Liver (tissue), 9 donors: ENCODE data around the gene TMEM273. TPM values are rescaled to one million over a fixed set of nuclear protein-coding genes. Genes with fewer than 3 reads are reported as not detected.

Experiments used
- DNase-seq: peaks from one replicate; pipeline ENCODE4 v3.0.0-alpha.2; 2017; ENCODE audit warnings: low spot score
- H3K27ac ChIP-seq, 2 donors: one replicate each; pipeline ENCODE4 v1.7.0; 2013; ENCODE audit warnings: inconsistent platforms in 2 of 2, low read length in 2 of 2, control low read depth in 1 of 2, low read depth in 1 of 2, mild to moderate bottlenecking in 1 of 2
- H3K27me3 ChIP-seq, 4 donors: one replicate each; pipeline versions ENCODE4 v1.6.1 to v1.7.0; 2013; ENCODE audit warnings: low read length in 3 of 4, inconsistent platforms in 1 of 4, mild to moderate bottlenecking in 1 of 4, moderate library complexity in 1 of 4; ENCODE audit not compliant: control insufficient read depth in 4 of 4, insufficient read depth in 4 of 4
- H3K36me3 ChIP-seq, 4 donors: one replicate each; pipeline versions ENCODE4 v1.6.1 to v1.7.0; 2013; ENCODE audit warnings: low read length in 3 of 4, mild to moderate bottlenecking in 3 of 4, low read depth in 1 of 4, moderate library complexity in 1 of 4; ENCODE audit not compliant: control insufficient read depth in 4 of 4, insufficient read depth in 3 of 4
- H3K4me1 ChIP-seq, 4 donors: one replicate each; pipeline versions ENCODE4 v1.6.1 to v1.7.0; 2013; ENCODE audit warnings: low read length in 3 of 4, mild to moderate bottlenecking in 3 of 4, moderate library complexity in 1 of 4; ENCODE audit not compliant: control insufficient read depth in 4 of 4, insufficient read depth in 4 of 4
- H3K4me3 ChIP-seq, 3 donors: one replicate each; pipeline versions ENCODE4 v1.6.1 to v1.7.0; 2013; ENCODE audit warnings: low read length in 3 of 3, control low read depth in 1 of 3, low read depth in 1 of 3, mild to moderate bottlenecking in 1 of 3
- H3K9ac ChIP-seq, 2 donors: one replicate each; pipeline ENCODE4 v1.7.0; 2013; ENCODE audit warnings: low read length in 2 of 2, mild to moderate bottlenecking in 2 of 2, moderate library complexity in 2 of 2, control low read depth in 1 of 2, low read depth in 1 of 2
- H3K9me3 ChIP-seq, 4 donors: one replicate each; pipeline versions ENCODE4 v1.6.1 to v1.7.0; 2013; ENCODE audit warnings: low read length in 3 of 4; ENCODE audit not compliant: control insufficient read depth in 4 of 4
- EGR1 ChIP-seq, 2 donors: IDR thresholded peaks; 2 replicates each; pipeline ENCODE4 v1.6.1; 2016 to 2018; ENCODE audit warnings: antibody characterized with exemption in 2 of 2, low read depth in 2 of 2
- FOXA1 ChIP-seq: IDR thresholded peaks from 2 replicates; pipeline ENCODE4 v1.6.1; 2016; ENCODE audit warnings: antibody characterized with exemption
- FOXA2 ChIP-seq: IDR thresholded peaks from 2 replicates; pipeline ENCODE4 v1.6.1; 2016; ENCODE audit warnings: antibody characterized with exemption
- GABPA ChIP-seq, 2 donors: IDR thresholded peaks in 1 of 2; conservative IDR thresholded peaks in 1 of 2; 2 replicates each; pipeline ENCODE4 v1.6.1; 2016; ENCODE audit warnings: antibody characterized with exemption in 2 of 2, mild to moderate bottlenecking in 1 of 2, moderate library complexity in 1 of 2
- HNF4A ChIP-seq, 2 donors: conservative IDR thresholded peaks; 2 replicates each; pipeline ENCODE4 v1.6.1; 2016; ENCODE audit warnings: antibody characterized with exemption in 2 of 2, mild to moderate bottlenecking in 2 of 2
- HNF4G ChIP-seq: IDR thresholded peaks from 2 replicates; pipeline ENCODE4 v1.6.1; 2016; ENCODE audit warnings: antibody characterized with exemption
- JUND ChIP-seq, 2 donors: IDR thresholded peaks; 2 replicates each; pipeline ENCODE4 v1.6.1; 2016; ENCODE audit warnings: antibody characterized with exemption in 2 of 2
- NR2F2 ChIP-seq: IDR thresholded peaks from 2 replicates; pipeline ENCODE4 v1.6.1; 2016; ENCODE audit warnings: antibody characterized with exemption
- RAD21 ChIP-seq, 2 donors: IDR thresholded peaks; 2 replicates each; pipeline ENCODE4 v1.6.1; 2016; ENCODE audit warnings: antibody characterized with exemption in 2 of 2, mild to moderate bottlenecking in 2 of 2
- RXRA ChIP-seq, 2 donors: IDR thresholded peaks; 2 replicates each; pipeline ENCODE4 v1.6.1; 2017 to 2018; ENCODE audit warnings: antibody characterized with exemption in 2 of 2, mild to moderate bottlenecking in 1 of 2
- SP1 ChIP-seq: IDR thresholded peaks from 2 replicates; pipeline ENCODE4 v1.6.1; 2018; ENCODE audit warnings: antibody characterized with exemption, mild to moderate bottlenecking
- TAF1 ChIP-seq: conservative IDR thresholded peaks from 2 replicates; pipeline ENCODE4 v1.6.1; 2016; ENCODE audit warnings: antibody characterized with exemption, mild to moderate bottlenecking
- WGBS: extraction: QIAGEN DNeasy Blood & Tissue Kit; methylation state at CpG from one replicate; pipeline ENCODE4 v1.1.7; 2013; 5-methylcytosine and 5-hydroxymethylcytosine counted together
- polyA plus RNA-seq, 2 donors: library from polyadenylated mRNA; stranded (reverse) in 1 of 2; unstranded in 1 of 2; fragments of 200-250 nt in 1 of 2; fragments of >200 nt in 1 of 2; fragmentation: Nextera tagmentation in 1 of 2; extraction: Ambion mirVana in 1 of 2; gene quantifications; one replicate each; pipeline versions ENCODE4 v1.2.1 to v1.2.3, GENCODE V29; 2013 to 2015
- total RNA-seq, 2 donors: library from RNA; depleted of rRNA; stranded (reverse); fragments of >200 nt; gene quantifications; one replicate each; pipeline ENCODE4 v1.2.3, GENCODE V29; 2014
- TF ChIP-seq, protein P1 (sequence below): IDR thresholded peaks from 2 replicates; pipeline ENCODE4 v1.6.1; 2016; ENCODE audit warnings: antibody characterized with exemption
- TF ChIP-seq, protein P2 (sequence below): IDR thresholded peaks from 2 replicates; pipeline ENCODE4 v1.6.1; 2016; ENCODE audit warnings: antibody characterized with exemption, mild to moderate bottlenecking
- TF ChIP-seq, protein P3 (sequence below): IDR thresholded peaks from 2 replicates; pipeline ENCODE4 v1.6.1; 2016; ENCODE audit warnings: antibody characterized with exemption
- TF ChIP-seq, protein P4 (sequence below): IDR thresholded peaks from 2 replicates; pipeline ENCODE4 v1.6.1; 2016; ENCODE audit warnings: antibody characterized with exemption
- TF ChIP-seq, protein P5 (sequence below): fragments of 150-350 bp; IDR thresholded peaks from 2 replicates; pipeline ENCODE4 v1.5.1; 2017; ENCODE audit warnings: improper control_type of control experiment, low read depth, low read length; ENCODE audit not compliant: missing input control
- donor health status: healthy.
- donor health status: healthy.
- donor health status: healthy.
- donor health status: healthy.
- donor health status: healthy.

TMEM273 gene
- total and polyA plus RNA-seq, 4 donors, result 2.5 to 9.5 (median 4.5) TPM

DNA sequence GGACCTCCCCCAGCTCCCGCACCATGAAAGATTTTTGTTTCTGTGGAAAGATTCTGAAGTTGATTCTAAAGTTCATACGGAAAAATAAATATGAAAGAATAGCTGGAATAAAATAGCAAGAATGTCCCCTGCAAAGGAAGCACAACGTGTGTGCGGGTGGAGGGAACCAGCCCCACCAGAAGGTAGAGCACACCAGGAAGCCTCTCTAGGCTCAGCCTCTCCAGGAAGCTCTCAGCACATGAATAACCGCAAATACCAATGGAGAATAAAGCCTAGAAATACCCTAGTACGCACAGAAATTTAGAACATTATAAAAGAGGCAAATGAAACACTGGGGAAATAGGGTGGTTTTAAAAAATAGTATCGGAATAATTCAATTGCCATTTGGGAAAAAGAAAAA, 29.8 kb downstream of the TMEM273 start:
- H3K9ac ChIP-seq, result no peak overlapping the region
- H3K9me3 ChIP-seq, result no peaks in the 10 kb centered on the region
- no peak overlapping the region for H3K4me3 ChIP-seq
- H3K4me1 ChIP-seq, result no peaks in the 10 kb centered on the region
- H3K36me3 ChIP-seq, result no peaks in the 10 kb centered on the region
- WGBS, result 67% methylated on average over 7 of the region's 7 CpGs
- H3K27ac ChIP-seq, result no peak overlapping the region
- no peak for DNase-seq
- no peak for TF ChIP-seq HNF4G
- TF ChIP-seq, protein P1, sequence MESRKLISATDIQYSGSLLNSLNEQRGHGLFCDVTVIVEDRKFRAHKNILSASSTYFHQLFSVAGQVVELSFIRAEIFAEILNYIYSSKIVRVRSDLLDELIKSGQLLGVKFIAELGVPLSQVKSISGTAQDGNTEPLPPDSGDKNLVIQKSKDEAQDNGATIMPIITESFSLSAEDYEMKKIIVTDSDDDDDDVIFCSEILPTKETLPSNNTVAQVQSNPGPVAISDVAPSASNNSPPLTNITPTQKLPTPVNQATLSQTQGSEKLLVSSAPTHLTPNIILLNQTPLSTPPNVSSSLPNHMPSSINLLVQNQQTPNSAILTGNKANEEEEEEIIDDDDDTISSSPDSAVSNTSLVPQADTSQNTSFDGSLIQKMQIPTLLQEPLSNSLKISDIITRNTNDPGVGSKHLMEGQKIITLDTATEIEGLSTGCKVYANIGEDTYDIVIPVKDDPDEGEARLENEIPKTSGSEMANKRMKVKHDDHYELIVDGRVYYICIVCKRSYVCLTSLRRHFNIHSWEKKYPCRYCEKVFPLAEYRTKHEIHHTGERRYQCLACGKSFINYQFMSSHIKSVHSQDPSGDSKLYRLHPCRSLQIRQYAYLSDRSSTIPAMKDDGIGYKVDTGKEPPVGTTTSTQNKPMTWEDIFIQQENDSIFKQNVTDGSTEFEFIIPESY, result no peak
- no peak for TF ChIP-seq FOXA1
- no peak for TF ChIP-seq RXRA (IDR thresholded peaks at IDR 0.05)
- no peak for TF ChIP-seq GABPA (IDR thresholded peaks at IDR 0.05 in 1 of 2, conservative IDR thresholded peaks at IDR 0.05 in 1 of 2)
- no peaks in the 10 kb centered on the region for H3K27me3 ChIP-seq

DNA sequence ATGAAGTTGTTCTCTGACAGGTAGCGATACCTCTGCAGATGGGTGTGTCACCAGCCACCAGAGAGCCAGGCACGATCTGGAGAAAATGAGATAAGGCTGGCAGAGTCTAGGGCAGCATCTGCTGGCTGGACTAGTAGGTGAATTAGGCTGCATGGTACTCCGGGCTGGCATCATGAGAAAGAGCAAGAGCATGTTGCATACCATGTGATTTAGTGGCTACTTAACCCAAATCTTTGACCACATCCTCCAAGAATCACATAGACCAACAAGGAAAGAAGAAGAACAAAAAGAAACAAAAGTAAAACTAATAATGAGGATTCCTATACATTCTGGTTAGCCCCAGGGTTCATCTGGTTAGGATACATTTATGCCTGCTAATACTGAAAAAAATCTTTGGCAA, 31.0 kb downstream of the TMEM273 start:
- Histone ChIP-seq H3K36me3 (no peaks in the 10 kb centered on the region), H3K9me3 (no peaks in the 10 kb centered on the region), H3K9ac (no peak overlapping the region), H3K27ac (no peak overlapping the region), H3K27me3 (no peaks in the 10 kb centered on the region), H3K4me3 (no peak overlapping the region), H3K4me1 (no peaks in the 10 kb centered on the region)
- TF ChIP-seq GABPA (IDR thresholded peaks at IDR 0.05 in 1 of 2, conservative IDR thresholded peaks at IDR 0.05 in 1 of 2) (no peak), SP1 (no peak), TAF1 (no peak), HNF4A (conservative IDR thresholded peaks at IDR 0.05) (no peak), RAD21 (IDR thresholded peaks at IDR 0.05) (no peak), NR2F2 (no peak), FOXA1 (no peak), EGR1 (IDR thresholded peaks at IDR 0.05; ENCODE audit: low read depth in 2 of 2) (no peak), HNF4G (no peak), RXRA (IDR thresholded peaks at IDR 0.05) (no peak), FOXA2 (no peak), JUND (IDR thresholded peaks at IDR 0.05) (no peak)
- TF ChIP-seq, protein P2, sequence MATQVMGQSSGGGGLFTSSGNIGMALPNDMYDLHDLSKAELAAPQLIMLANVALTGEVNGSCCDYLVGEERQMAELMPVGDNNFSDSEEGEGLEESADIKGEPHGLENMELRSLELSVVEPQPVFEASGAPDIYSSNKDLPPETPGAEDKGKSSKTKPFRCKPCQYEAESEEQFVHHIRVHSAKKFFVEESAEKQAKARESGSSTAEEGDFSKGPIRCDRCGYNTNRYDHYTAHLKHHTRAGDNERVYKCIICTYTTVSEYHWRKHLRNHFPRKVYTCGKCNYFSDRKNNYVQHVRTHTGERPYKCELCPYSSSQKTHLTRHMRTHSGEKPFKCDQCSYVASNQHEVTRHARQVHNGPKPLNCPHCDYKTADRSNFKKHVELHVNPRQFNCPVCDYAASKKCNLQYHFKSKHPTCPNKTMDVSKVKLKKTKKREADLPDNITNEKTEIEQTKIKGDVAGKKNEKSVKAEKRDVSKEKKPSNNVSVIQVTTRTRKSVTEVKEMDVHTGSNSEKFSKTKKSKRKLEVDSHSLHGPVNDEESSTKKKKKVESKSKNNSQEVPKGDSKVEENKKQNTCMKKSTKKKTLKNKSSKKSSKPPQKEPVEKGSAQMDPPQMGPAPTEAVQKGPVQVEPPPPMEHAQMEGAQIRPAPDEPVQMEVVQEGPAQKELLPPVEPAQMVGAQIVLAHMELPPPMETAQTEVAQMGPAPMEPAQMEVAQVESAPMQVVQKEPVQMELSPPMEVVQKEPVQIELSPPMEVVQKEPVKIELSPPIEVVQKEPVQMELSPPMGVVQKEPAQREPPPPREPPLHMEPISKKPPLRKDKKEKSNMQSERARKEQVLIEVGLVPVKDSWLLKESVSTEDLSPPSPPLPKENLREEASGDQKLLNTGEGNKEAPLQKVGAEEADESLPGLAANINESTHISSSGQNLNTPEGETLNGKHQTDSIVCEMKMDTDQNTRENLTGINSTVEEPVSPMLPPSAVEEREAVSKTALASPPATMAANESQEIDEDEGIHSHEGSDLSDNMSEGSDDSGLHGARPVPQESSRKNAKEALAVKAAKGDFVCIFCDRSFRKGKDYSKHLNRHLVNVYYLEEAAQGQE, result no peak
- TF ChIP-seq, protein P3, sequence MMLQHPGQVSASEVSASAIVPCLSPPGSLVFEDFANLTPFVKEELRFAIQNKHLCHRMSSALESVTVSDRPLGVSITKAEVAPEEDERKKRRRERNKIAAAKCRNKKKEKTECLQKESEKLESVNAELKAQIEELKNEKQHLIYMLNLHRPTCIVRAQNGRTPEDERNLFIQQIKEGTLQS, result no peak
- TF ChIP-seq, protein P4, sequence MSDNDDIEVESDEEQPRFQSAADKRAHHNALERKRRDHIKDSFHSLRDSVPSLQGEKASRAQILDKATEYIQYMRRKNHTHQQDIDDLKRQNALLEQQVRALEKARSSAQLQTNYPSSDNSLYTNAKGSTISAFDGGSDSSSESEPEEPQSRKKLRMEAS, result no peak
- TF ChIP-seq, protein P1, result no peak
- TF ChIP-seq, protein P5, sequence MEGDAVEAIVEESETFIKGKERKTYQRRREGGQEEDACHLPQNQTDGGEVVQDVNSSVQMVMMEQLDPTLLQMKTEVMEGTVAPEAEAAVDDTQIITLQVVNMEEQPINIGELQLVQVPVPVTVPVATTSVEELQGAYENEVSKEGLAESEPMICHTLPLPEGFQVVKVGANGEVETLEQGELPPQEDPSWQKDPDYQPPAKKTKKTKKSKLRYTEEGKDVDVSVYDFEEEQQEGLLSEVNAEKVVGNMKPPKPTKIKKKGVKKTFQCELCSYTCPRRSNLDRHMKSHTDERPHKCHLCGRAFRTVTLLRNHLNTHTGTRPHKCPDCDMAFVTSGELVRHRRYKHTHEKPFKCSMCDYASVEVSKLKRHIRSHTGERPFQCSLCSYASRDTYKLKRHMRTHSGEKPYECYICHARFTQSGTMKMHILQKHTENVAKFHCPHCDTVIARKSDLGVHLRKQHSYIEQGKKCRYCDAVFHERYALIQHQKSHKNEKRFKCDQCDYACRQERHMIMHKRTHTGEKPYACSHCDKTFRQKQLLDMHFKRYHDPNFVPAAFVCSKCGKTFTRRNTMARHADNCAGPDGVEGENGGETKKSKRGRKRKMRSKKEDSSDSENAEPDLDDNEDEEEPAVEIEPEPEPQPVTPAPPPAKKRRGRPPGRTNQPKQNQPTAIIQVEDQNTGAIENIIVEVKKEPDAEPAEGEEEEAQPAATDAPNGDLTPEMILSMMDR, result no peak
- 87% methylated on average over 3 of the region's 3 CpGs for WGBS
- DNase-seq, result no peak
